NT2/D1 (cell line): ENCODE measurements around the gene RCN2.

Source experiments
- DNase-seq: peaks from one replicate; pipeline ENCODE4 v3.0.0-alpha.2; 2011; ENCODE audit warnings: low read depth, low spot score
- H3K27me3 ChIP-seq: 2 replicates; pipeline ENCODE4 v1.6.0; 2011; ENCODE audit warnings: mild to moderate bottlenecking; ENCODE audit not compliant: insufficient read length, insufficient read depth
- H3K36me3 ChIP-seq: 2 replicates; pipeline ENCODE4 v1.6.1; 2011; ENCODE audit warnings: mild to moderate bottlenecking, low read length, mixed read lengths; ENCODE audit not compliant: insufficient read depth, insufficient read length
- H3K4me1 ChIP-seq: 2 replicates; pipeline ENCODE4 v1.5.1; 2011; ENCODE audit not compliant: insufficient read depth, insufficient read length
- H3K4me3 ChIP-seq: 2 replicates; pipeline ENCODE4 v1.5.1; 2011; ENCODE audit warnings: low read depth; ENCODE audit not compliant: insufficient read length
- H3K9ac ChIP-seq: 2 replicates; pipeline ENCODE4 v1.6.0; 2011; ENCODE audit warnings: low read depth; ENCODE audit not compliant: insufficient read length
- H3K9me3 ChIP-seq: 2 replicates; pipeline ENCODE4 v1.5.1; 2011; ENCODE audit warnings: mild to moderate bottlenecking, low read length; ENCODE audit not compliant: insufficient read depth
- SUZ12 ChIP-seq: IDR thresholded peaks from 2 replicates; pipeline ENCODE4 v1.6.1; 2011; ENCODE audit not compliant: insufficient read length, insufficient read depth; ENCODE audit errors: extremely low read depth
- YY1 ChIP-seq: IDR thresholded peaks from 2 replicates; pipeline ENCODE4 v1.6.1; 2011; ENCODE audit not compliant: insufficient read length, insufficient read depth
- ZNF274 ChIP-seq: IDR thresholded peaks from 2 replicates; pipeline ENCODE4 v1.6.1; 2011; ENCODE audit warnings: mild to moderate bottlenecking, low read depth, low read length

RCN2 gene

DNA sequence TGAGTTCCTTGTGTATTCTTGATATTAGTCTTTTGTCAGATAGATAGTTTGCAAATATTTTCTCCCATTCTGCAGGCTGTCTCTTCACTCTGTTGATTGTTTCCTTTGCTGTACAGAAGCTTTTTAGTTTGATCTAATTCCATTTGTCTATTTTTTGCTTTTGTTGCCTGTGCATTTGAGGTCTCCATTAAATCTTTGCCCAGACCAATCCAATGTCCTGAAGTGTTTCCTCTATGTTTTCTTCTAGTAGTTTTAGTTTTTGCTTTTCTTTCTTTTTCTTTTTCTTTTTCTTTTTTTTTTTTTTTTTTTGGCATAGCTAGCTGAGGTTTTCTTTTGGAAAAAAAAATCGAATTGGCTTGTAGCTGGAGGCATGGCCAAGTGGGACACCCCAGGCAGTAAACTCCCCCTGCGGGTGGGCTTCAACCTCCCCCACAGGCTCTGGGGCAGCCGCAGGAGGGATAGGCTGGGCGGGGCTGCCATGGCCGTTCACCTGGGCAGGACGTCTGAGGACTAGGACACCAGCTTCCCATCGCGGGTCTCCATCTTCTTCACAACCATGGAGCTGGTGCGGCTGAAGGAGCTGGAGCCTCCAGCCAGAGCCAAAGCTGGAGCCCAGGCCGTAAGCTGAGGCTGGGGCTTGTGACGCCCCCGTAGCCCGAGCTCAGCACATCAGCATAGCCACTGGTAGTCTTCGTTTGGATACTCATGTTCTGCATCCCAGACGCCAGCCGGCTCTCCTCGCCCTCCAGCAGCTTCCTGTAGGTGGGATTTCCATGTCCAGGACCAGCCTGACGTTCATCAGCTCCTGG is 47.2 kb downstream of the RCN2 start:
- no peak overlapping the region for H3K9ac ChIP-seq
- no peaks in the 10 kb centered on the region for H3K27me3 ChIP-seq
- DNase-seq: no peak
- no peak for TF ChIP-seq YY1
- no peak for TF ChIP-seq ZNF274
- TF ChIP-seq SUZ12: no peak
- H3K4me3 ChIP-seq: no peak overlapping the region
- H3K36me3 ChIP-seq: no peaks in the 10 kb centered on the region
- H3K4me1 ChIP-seq: peaks cover under 1% of the 10 kb centered on the region
- H3K9me3 ChIP-seq: no peaks in the 10 kb centered on the region; the same call in 1 of the 2 replicates

GRCh38 chr15:76979331-76979925 is 47.9 kb downstream of the RCN2 start:
- H3K4me3 ChIP-seq: no peak overlapping the region
- no peaks in the 10 kb centered on the region; the same call in 1 of the 2 replicates for H3K9me3 ChIP-seq
- no peaks in the 10 kb centered on the region for H3K27me3 ChIP-seq
- no peaks in the 10 kb centered on the region for H3K4me1 ChIP-seq
- no peak for TF ChIP-seq YY1
- TF ChIP-seq SUZ12: no peak
- TF ChIP-seq ZNF274: no peak
- H3K9ac ChIP-seq: no peak overlapping the region
- no peaks in the 10 kb centered on the region for H3K36me3 ChIP-seq
- DNase-seq: no peak

GRCh38 chr15:76979996-76980520 is 48.5 kb downstream of the RCN2 start:
- no peaks in the 10 kb centered on the region; the same call in 1 of the 2 replicates for H3K9me3 ChIP-seq
- H3K36me3 ChIP-seq: no peaks in the 10 kb centered on the region
- no peak overlapping the region for H3K4me3 ChIP-seq
- H3K27me3 ChIP-seq: no peaks in the 10 kb centered on the region
- no peak overlapping the region for H3K9ac ChIP-seq
- H3K4me1 ChIP-seq: no peaks in the 10 kb centered on the region
- TF ChIP-seq YY1 (no peak), ZNF274 (no peak), SUZ12 (no peak)
- DNase-seq: no peak

GRCh38 chr15:76982356-76982755 is 50.8 kb downstream of the RCN2 start:
- no peak overlapping the region for H3K4me3 ChIP-seq
- no peak overlapping the region for H3K9ac ChIP-seq
- peaks cover 2% of the 10 kb centered on the region for H3K4me1 ChIP-seq
- no peak for TF ChIP-seq YY1
- no peak for TF ChIP-seq SUZ12
- no peak for TF ChIP-seq ZNF274
- H3K9me3 ChIP-seq: no peaks in the 10 kb centered on the region; the same call in 1 of the 2 replicates
- no peak for DNase-seq
- no peaks in the 10 kb centered on the region for H3K36me3 ChIP-seq
- no peaks in the 10 kb centered on the region for H3K27me3 ChIP-seq

DNA sequence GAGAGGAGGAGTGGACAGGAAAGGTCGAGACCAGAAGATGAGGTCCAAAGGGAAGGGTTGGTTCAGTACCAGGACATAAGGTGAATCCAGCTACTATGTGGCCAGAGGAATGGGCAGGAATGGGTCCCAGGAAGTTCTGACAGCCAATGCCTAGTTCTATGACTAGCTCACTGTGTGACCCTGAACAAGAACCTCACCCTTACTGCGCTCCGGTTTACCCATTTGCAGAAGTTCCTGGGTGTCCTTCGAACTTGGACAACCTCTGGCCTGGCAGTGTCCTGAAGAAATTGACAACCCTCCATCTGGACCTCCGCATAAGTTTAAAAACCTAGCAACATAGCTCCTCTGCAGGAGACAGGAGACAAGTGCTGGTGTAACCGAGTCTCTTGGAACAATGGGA is 51.2 kb downstream of the RCN2 start:
- TF ChIP-seq ZNF274 (no peak), SUZ12 (no peak), YY1 (no peak)
- Histone ChIP-seq H3K9me3 (no peaks in the 10 kb centered on the region; the same call in 1 of the 2 replicates), H3K36me3 (no peaks in the 10 kb centered on the region), H3K9ac (no peak overlapping the region), H3K27me3 (no peaks in the 10 kb centered on the region), H3K4me3 (no peak overlapping the region), H3K4me1 (peaks cover 2% of the 10 kb centered on the region)
- no peak for DNase-seq

GRCh38 chr15:76983590-76984375 is 52.2 kb downstream of the RCN2 start:
- Histone ChIP-seq H3K27me3 (no peaks in the 10 kb centered on the region), H3K4me1 (peaks cover 9% of the 10 kb centered on the region), H3K4me3 (no peak overlapping the region), H3K36me3 (no peaks in the 10 kb centered on the region), H3K9ac (no peak overlapping the region), H3K9me3 (no peaks in the 10 kb centered on the region; the same call in 1 of the 2 replicates)
- no peak for DNase-seq
- TF ChIP-seq ZNF274 (no peak), SUZ12 (no peak), YY1 (no peak)

DNA sequence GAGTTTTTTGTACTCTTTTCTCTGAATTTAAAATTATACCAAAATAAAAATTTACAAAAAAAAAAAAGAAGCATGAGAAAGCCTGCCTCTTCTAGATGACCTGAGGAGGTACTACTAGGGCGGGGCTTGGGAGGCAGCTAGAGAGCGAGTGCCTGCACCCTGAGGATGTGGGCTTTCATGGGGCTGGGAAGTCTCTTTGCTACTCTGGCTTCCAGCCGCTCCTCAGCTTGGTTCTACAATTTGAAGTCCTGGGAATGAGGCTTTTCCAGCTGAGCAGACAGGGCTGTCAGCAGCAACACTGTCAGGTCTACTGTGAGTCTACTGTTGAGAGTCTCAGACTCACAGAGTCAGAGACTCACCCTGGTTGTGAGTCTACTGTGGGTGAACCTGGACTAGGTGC is 55.2 kb downstream of the RCN2 start:
- H3K27me3 ChIP-seq: no peaks in the 10 kb centered on the region
- H3K4me1 ChIP-seq: peaks cover 14% of the 10 kb centered on the region
- TF ChIP-seq SUZ12 (no peak), ZNF274 (no peak), YY1 (no peak)
- no peak overlapping the region for H3K9ac ChIP-seq
- no peak overlapping the region for H3K4me3 ChIP-seq
- H3K9me3 ChIP-seq: no peaks in the 10 kb centered on the region
- no peak for DNase-seq
- H3K36me3 ChIP-seq: no peaks in the 10 kb centered on the region
